ENCODE measurements around the gene MTOR.
"Not testable (repeated sequence)": the region's sequence is repeated elsewhere in the genome, so short reads cannot be mapped to it uniquely, and the experiment has no call there.

Gene MTOR

DNA sequence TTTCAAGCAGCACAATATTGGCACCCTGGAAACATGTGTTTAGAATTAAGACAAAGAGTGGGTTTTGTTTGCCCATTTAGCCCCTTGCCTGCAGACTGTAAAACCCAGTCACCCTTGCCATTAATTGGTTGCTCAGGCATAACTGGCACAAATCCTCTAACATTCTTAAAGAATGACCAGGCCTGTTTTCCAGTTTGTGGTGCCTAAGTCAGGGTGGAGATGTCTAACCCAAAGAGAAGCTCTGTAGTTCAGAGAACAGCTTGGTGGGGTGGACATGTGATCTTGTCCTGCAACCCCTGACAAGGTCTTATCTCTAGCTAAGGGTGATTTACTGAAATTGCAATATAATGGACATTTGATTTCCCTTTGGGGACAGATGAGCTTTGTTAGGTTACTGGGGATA lies 82.0 kb downstream of the MTOR start:
- peak; percentile 59 for DNase-seq (ENCODE audit: low read depth)

DNA sequence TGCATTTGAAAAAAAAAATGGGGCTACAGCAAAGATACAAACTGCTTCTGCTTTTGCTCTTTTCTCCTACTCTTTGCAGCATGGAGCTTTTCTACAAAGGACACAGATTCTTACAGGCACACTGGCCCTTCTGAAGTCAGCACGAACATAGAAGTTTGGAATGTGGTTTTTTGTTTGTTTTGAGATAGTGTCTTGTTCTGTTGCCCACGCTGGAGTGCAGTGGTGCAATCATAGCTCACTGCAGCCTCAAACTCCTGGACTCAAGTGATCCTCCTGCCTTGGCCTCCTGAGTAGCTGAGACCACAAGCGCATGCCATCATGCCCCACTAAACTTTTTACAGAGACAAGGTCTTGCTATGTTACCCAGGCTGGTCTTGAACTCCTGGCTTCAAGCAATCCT lies 82.6 kb downstream of the MTOR start:
- not testable (repeated sequence) for DNase-seq (ENCODE audit: low read depth)

DNA sequence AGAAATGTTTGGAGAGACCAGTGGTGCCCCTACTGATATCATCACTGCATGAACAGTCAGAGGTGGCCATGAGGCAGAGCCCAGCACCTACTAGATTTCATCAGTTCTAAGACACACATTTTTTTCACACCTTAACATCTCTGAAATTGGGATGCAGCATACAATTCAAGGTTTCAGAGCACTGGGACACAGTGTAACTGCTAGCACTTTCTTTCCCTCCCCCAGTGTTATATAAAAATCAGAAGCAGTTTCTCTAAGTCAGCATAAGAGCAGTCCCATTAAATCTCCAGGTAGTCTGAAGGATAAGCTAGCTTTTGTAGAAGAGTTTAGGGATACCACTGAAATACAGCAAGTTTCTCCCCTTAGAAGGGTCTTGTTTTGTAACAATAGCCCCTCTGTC lies 83.2 kb downstream of the MTOR start:
- no peak for DNase-seq (ENCODE audit: low read depth)

DNA sequence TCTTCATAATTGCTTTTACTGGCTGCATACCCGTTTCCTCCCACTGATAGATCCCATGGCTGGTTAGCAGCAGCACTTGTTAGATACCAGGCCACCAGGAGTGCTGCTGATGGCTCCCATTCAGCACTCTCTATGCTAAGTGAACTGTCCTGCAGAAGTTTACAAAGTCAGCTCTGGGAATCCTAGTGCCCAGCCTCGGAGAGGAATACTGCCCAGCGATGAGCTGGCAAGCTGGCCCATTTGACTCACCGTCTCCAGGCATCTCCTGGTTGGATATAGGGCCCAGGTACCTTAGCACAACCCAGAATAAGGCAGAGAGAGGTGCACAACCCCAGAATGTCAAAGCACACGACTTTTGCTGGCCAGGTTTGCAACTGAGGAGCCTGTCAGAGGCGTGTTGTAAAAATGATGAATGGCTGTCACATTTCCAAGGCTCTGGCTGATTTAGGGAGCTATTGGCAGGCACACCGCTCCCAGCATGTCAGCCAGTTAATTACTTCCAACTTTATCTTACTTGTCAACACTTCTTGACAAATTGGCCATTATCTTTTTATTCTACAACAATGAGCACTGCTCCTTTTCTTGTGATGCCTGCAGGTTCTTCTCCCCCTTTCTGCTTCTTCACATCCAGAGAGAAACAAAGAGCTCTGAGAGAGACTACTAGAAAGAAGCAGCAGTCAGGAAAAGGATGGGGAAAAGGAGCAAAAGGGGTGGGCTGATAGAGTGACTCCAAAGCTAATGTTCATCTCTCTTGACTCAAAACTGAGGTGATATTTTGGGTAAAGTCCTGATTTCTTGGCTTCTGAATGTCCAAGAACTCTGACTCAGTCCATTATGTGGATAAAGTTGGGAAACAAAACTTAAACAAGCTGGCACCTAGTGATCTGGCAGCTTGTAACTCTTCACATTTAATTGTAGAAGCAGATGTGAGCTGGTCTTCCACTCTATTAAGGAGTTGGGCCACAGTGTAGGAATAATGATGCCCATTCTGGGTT lies 84.0 kb downstream of the MTOR start:
- DNase-seq (ENCODE audit: low read depth) = no peak

DNA sequence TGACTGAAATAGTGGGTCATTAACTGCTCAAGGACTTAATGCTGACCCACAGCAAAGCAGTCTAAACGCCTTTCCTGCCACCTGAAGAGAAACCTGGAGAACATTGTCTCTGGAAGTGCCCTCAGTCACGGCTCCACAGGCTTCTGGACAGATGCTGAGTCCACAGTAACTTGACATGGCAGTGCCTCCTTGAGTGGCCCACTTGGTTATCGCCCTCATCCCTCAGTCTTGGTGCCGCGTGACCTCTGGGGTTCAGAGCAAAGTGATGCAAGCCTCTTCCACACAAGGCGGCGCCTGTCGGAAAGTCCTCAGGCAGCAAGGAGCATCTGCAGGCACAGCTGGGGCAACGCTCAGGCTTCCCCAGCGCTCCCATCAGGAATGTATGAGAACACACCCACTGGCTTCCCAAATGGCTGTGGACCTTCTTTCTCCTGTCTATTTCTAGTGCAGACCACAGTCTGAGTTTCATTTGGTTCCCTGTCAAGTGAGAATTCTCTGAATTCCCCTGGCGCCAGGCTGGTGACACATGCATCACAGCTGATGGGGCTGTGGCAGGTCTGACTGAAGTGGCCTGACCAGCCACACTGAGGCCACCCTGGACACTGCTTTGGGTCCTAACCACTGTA lies 86.2 kb downstream of the MTOR start:
- no peak for DNase-seq (ENCODE audit: low read depth)

DNA sequence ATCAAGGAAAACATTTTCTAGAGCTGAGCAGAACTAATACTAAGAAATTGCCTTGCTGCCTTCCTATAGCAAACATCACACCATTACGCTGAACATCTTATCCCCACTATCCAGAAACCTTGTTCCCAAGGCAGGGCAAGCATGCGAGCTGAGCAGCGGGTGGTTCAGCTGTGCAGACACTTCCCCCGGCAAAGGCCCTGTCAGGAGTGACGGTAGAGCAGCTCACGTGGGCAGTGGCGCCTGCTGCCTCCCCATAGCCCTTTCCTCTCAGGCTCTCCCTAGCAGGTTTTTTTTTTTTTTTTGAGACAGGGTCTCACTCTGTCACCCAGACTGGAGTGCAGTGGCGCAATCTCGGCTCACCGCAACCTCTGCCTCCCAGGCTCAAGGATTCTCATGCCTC lies 86.9 kb downstream of the MTOR start:
- no peak for DNase-seq (ENCODE audit: low read depth)

DNA sequence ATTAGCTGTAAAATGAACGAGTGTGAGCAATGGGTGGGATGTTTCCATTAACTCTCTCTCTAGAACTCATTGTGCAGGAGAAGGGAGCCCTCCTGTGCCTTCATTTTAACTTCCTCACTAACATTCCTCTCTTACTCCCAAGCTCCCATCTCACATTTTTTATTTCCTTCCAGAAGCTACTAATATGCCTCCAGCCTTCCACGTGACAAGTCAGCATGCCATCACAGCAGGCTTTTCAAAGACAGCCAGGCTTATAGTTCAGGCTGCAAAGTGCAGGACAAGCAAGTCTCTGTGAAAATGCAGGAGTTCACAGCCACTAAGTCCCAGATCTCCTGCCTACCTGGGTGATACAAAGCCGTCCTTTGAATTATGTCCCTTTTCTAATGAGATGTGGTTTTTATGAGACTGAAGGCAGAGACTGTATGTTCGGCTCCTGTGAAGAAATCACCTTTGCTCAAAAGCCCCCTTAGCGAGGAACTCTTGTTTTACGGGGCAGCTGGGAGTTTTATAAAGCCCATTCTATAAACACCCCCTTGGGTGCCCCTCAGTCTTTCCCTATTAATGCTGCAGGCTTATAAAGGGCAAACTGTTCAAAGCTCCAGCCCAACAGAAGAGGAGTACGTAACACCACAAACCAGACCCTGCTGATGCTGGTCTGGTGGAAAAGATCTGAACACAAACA lies 87.9 kb downstream of the MTOR start:
- no peak for DNase-seq (ENCODE audit: low read depth)

DNA sequence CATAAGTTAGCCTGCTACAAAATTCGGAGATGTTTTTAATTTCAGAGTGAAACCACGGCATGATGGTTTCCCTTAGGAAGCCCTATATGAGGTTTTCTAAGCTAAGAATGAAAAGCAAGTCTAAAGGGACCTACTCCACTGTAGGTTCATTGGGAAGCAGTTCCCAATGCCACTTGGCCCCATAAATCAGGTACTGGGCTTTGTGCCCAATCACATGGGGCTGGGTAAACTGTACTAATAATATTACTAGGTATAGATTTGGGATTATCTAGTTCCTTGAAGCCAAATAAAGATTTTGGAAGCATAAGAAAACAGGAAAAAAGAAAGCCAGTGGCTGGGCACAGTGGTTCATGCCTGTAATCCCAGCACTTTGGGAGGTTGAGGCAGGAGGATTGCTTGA lies 92.2 kb downstream of the MTOR start:
- DNase-seq (ENCODE audit: low read depth) = no peak

DNA sequence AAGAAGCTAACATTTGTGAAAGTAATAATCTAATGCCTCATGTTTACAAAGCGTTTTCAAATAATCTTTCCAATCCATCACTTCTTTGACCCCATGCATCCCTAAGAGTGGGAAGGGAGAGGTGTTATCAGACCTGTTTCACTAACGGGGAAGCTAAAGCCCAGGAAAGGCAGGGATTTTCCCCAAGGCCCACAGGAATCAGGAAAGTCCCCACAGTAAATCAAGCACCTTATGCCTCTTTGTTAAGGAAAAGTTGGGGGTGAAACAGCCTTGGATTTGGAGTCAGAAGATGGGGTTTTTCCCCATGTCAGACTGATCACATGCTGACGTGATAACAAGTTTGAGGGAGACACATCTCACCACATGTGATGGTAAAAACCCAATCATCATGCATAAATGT lies 93.1 kb downstream of the MTOR start:
- DNase-seq (ENCODE audit: low read depth) = no peak

DNA sequence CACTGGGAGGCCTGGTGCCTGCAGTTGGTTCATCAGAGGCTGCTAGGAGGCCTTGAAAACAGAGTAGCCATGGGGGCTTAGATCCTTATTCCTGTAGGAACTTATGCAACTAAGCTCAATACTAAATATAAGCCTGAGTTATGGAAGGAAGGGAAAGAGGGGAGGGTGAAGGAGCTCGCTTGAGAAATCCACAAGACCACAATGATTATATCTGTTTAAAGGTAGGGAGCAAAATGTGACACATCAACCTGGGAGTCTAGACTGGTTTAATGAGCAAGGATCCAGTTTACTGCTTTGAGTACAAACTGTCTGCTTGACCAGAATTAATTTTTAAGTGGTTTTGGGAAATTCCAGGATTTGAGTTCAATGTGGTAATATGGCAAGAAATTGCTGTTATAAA lies 93.6 kb downstream of the MTOR start:
- no peak for DNase-seq (ENCODE audit: low read depth)

DNA sequence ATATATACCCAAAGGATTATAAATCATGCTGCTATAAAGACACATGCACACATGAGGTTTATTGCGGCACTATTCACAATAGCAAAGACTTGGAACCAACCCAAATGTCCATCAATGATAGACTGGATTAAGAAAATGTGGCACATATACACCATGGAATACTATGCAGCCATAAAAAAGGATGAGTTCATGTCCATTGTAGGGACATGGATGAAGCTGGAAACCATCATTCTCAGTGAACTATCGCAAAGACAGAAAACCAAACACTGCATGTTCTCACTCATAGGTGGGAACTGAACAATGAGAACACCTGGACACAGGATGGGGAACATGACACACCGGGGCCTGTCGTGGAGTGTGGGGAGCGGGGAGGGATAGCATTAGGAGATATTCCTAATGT lies 95.6 kb downstream of the MTOR start:
- DNase-seq (ENCODE audit: low read depth) = not testable (repeated sequence)

DNA sequence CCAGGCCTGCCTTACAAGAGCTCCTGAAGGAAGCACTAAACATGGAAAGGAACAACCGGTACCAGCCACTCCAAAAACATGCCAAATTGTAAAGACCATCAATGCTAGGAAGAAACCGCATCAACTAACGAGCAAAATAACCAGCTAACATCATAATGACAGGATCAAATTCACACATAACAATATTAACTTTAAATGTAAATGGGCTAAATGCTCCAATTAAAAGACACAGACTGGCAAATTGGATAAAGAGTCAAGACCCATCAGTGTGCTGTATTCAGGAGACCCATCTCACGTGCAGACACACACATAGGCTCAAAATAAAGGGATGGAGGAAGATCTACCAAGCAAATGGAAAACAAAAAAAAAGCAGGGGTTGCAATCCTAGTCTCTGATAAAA lies 99.6 kb downstream of the MTOR start:
- DNase-seq (ENCODE audit: low read depth) = not testable (repeated sequence)

DNA sequence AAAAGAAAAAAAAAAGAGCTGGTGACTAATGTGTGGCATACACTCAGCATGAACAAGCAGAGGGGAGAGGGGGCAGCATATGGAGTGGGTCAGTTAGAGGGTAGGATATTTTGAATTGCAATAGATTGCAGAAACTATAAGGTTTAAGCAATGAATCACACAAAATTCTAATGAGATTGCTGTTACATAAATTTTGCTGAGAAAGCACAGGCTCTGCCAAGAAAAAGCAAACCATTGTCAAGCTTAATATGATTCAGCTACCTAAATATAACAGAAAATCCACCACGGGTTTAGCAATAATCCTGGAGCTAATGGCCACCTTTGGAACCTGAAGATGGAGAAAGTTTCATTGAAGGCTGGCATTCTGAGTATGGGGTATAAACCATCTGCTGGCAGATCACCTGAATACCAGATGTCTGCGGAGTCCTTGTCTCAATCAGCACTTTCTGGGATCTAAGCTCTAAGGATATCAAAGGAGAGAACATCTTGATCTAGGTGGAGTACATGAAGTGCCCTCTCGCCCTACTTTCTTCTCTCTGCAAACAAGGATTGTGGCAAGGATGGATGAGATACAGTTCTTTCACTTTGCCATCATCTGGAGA lies 103.5 kb downstream of the MTOR start:
- DNase-seq (ENCODE audit: low read depth) = peak; percentile 96

DNA sequence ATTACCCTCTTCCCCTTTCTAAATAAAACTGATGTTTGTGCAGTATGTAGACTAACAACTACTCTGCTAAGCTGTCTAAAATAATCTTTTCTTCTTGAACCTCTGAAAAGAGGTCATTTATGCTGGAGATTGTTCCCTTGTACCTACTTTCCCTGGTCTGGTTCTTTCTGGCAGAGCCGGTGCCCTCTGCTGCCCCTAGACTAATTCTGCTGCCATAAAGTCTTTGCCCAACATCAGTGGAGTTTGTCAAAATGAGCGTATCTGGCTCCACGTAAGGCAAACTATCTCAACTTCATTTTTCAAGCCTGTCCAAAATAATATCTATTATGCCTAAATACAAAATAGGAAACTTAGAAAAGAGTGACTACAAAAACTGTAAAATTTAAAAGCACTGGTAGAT lies 104.1 kb downstream of the MTOR start:
- no peak for DNase-seq (ENCODE audit: low read depth)

DNA sequence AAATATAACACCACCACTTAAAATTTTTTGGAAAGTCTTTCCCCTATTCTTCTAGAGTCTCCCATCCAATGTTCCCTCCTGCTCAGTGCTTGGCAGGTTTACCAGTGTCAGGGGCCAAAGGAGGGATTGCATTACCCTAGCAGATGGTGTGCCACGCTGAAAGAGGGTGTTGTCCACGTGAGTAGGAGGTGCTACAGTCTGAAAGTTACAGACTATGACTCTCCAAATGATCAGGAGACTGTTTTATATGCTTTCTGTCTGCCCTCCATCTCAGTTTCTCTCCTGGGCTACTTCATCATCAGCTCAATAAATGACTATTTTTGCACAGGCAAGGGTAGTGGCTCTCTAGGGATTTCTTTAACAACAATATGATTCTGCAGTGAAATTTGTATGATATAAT lies 104.5 kb downstream of the MTOR start:
- peak; percentile 86 for DNase-seq (ENCODE audit: low read depth)

DNA sequence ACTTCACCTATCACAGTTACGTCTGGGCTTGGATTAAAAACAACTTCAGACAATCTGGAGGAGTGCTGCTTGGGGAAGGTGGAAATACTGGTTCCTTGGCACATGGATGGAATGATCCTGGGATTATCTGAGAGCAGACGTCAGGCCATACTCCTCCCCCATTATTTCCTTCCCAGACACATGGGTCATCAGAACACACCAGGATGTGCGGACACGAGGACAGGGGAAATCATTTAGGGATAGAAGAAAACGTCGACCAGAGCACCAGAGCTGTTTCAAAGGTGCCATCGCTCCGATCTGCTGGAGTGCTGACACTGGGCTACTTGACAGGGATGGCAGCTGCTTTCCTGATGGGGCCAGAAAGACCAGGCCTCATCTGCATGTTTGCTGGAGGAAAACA lies 105.0 kb downstream of the MTOR start:
- DNase-seq (ENCODE audit: low read depth) = no peak

DNA sequence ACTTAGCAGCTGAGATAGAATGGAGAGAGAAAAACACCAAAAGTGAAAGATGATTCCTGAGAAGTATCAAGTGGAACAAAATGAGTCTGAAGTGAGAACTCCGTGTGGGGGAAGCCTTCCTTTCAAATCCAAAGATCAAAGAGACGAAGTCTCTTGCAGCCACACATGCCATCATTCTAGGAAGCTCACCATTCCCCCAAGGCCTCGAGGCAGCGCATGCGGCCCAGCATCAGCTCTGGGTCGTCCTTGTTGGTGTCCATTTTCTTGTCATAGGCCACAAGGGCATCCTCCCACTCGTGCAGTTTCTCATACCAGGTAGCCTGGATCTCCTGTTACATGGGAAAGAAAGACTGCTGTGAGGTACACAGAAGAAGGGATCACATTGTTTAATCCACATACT lies 105.4 kb downstream of the MTOR start:
- no peak for DNase-seq (ENCODE audit: low read depth)

DNA sequence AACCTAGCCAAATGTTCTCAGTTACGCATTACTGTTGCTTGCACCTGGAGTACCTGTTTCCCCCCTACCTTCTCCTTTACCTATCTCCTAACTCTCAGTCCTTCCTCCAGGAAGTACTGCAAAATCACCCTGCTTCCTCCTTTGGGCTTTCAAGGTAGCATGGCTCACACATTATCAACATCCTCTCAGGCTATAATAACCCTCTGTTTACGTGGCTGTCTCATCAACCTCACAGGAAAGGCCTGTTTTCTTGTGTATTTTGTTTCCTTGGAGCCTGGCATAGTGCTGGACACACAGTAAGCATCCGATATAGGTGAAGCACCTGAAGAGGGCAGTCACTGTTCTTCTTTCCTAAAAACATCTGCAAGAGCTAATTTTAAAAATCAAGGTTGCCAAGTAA lies 105.9 kb downstream of the MTOR start:
- no peak for DNase-seq (ENCODE audit: low read depth)

DNA sequence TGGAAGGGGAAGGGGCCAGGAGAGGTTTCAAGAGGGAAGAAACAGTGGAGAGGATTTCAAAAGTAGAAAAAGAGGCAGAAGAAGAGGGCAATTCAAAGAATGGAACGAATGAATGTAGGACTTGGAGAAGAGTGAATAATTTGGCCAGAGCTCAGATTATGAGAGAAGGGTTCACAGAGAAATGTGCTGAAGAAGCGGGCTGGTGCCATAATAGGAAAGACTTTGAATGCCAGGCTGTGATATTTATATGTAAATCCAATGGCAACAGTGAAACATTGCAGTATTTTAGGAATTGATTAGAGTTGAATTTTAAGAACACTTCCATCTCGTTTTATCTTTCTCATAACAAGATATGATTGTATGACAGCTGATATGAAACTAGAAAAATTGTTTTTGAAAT lies 109.2 kb downstream of the MTOR start:
- DNase-seq (ENCODE audit: low read depth) = no peak

DNA sequence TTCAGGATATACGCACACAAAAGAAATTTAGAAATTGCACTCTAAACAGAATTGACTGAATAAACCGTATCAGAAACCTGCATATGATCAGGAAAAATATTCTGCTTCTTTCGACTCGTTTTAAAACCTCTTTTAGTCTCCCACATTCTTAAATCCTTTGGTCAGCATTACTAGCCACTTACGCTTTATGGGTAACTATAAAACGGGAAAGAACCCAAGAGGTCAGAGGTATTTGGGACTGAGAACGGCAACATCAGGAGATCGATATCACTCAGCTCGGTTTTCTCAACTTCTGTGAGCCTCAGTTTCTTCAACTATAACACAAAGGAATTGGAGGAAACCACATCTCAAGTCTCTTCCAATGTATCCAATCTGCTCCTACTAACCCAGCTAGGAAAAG lies 109.6 kb downstream of the MTOR start:
- DNase-seq (ENCODE audit: low read depth) = no peak

DNA sequence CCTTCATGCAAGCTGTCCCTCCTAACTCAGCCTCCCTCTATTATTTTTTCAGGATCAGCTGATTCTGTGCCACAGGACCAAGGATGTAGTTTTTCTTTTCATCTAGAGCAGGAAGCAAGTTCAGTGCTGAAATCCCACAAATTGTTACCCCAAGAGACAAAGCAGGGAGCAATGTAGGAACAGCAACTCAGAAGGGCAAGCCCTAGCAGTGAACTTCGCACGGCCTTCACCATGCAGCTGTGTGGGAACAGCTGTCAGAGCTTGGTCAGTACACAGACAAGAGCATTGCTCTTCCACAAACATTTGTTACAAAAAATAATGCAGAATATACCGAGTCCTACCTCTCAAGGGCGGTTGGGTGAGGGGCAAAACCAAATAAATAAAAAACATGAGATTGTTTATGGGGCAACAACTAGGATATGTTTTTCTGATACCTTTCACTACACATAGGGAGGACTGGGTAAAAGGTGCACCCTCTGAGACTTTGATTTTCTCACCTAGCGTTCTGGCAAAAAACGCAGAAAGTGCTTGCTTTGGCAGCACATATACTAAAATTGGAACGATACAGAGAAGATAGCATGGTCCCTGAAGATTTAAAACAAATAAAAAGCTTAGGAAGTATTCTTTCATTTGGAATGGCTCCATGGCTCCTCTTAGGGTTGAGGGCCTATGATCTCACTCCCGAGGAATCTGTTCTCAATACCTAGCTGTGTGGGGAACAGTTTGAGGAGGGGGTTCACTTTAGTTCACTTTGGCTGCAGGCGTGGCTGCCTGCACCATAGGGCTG lies 110.3 kb downstream of the MTOR start:
- no peak for DNase-seq (ENCODE audit: low read depth)

DNA sequence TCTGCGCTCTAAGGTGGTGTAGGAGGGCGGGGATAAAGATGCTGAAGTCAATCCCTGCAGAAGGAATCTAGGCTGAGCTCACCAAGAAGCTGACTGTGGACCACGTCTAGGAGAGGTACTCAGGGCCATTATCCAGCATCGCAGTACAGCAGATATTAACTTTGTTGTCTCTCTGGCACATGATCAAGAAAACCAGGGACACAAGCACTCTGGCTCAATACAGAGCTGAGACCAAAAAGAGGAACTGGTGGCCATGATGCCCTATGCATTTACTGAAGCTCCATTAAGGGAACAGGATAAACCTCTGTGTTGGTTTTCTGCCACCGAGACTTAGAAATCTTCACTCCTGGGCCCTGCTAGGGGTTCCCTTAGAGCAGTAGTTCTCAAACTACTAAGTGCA lies 111.2 kb downstream of the MTOR start:
- no peak for DNase-seq (ENCODE audit: low read depth)
